ENCODE data around the gene OSBPL10. TPM values are rescaled to one million over a fixed set of nuclear protein-coding genes. Genes with fewer than 3 reads are reported as not detected.

OSBPL10 gene
- total RNA-seq, 2 experiments from 2014 or later: 0.09 to 0.22 TPM

DNA sequence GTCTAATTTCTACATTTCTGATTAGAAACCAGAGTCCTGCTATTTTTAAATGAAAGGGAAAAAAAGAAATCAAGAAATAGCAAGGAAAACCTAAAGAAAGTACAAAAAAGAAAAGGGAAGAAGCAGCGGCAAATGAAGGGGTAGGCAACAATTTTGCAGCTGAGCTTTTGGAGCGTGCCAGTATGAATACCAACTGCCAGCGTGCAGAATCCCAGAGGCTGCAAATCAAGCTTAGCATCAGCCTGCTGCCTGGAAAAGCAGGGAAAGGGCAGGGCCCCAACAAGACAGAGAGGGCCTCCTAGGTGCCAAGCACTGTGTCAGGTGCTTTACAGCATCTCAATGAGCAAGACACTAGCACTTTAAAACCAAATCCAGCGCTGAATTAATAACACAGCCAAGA lies 271.5 kb downstream of the OSBPL10 start:
- Mint-ChIP-seq H3K27me3 (peaks cover 2% of the 10 kb centered on the region), H3K4me1 (peaks cover 3% of the 10 kb centered on the region), H3K4me3 (no peak overlapping the region), H3K9me3 (peaks cover 4% of the 10 kb centered on the region), H3K27ac (no peak overlapping the region), H3K36me3 (peaks cover 1% of the 10 kb centered on the region)
- POLR2A ChIA-PET: no interaction called here
- DNase-seq (no peak), ATAC-seq (ENCODE audit: low read depth) (no peak)

DNA sequence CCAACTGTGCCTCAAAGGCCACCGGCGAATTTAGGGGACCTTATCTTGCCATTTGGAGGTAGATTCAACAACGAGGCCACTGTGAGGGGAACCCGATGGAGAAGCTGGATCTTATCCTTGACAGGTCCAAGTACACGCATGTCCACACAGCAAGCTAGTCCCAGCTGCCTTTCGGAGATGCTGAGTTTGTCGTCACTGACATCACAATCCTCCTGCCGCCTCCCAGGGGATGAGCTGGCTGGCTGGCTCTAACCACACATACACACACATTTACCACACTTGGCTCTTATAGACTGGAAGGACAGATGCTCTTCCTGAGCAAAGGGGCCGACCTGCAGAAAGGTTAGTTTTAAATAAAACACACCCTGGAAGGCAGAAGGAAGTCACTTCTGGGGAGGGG lies 272.1 kb downstream of the OSBPL10 start:
- Mint-ChIP-seq H3K27ac (no peak overlapping the region), H3K9me3 (peaks cover 4% of the 10 kb centered on the region), H3K27me3 (peaks cover 2% of the 10 kb centered on the region), H3K4me1 (peaks cover 3% of the 10 kb centered on the region), H3K36me3 (peaks cover 1% of the 10 kb centered on the region), H3K4me3 (no peak overlapping the region)
- POLR2A ChIA-PET: no interaction called here
- ATAC-seq (ENCODE audit: low read depth): no peak
- DNase-seq: no peak

DNA sequence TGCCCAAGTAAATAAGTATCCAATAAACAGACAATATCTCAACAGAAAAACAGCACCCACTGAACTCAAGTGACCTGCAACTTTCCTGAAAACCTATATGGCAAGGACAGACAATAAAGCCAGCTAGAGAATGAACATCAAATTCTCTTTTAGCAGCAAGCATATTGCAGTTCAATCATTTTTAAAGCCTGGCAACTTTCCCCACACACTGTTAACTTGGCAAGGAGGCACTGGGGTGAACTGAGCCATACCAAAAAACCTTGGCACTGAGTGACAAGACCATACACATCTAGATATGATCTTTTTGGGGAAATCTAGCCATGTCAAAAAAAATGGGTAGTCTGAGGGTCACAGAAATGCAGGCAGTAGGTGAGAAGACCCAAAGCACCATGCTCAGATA lies 273.8 kb downstream of the OSBPL10 start:
- POLR2A ChIA-PET: no interaction called here

DNA sequence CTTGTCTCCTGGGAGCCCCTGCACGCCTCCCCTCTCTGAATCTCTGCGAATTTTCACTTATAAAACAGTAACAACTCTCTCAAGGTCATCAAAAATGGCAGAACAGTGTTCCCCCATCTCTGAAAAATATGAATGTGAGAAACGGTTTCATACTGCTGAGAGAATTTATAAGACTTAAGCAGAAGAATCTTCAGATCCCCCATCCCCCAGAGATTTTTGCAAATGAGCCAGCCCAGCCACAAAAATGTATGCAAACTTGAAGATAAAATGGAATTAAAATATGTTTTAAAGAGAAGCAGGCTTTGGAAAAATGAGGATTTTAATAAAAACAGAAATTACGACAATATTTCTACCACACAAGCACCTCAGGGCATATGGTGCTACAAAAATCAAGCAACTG lies 275.3 kb downstream of the OSBPL10 start:
- Mint-ChIP-seq H3K27me3 (peaks cover 2% of the 10 kb centered on the region), H3K36me3 (no peaks in the 10 kb centered on the region), H3K27ac (no peak overlapping the region), H3K9me3 (no peaks in the 10 kb centered on the region), H3K4me3 (no peak overlapping the region), H3K4me1 (peaks cover 3% of the 10 kb centered on the region)
- ATAC-seq (ENCODE audit: low read depth) (no peak), DNase-seq (no peak)
- POLR2A ChIA-PET: no interaction called here

More for the DNA sequence above, 273.8 kb downstream of the OSBPL10 start:
- H3K4me1 Mint-ChIP-seq: peaks cover 3% of the 10 kb centered on the region
- H3K27me3 Mint-ChIP-seq: no peaks in the 10 kb centered on the region
- H3K27ac Mint-ChIP-seq: no peak overlapping the region
- ATAC-seq (ENCODE audit: low read depth) (no peak), DNase-seq (no peak)
- H3K36me3 Mint-ChIP-seq: no peaks in the 10 kb centered on the region
- H3K9me3 Mint-ChIP-seq: no peaks in the 10 kb centered on the region
- no peak overlapping the region for H3K4me3 Mint-ChIP-seq

DNA sequence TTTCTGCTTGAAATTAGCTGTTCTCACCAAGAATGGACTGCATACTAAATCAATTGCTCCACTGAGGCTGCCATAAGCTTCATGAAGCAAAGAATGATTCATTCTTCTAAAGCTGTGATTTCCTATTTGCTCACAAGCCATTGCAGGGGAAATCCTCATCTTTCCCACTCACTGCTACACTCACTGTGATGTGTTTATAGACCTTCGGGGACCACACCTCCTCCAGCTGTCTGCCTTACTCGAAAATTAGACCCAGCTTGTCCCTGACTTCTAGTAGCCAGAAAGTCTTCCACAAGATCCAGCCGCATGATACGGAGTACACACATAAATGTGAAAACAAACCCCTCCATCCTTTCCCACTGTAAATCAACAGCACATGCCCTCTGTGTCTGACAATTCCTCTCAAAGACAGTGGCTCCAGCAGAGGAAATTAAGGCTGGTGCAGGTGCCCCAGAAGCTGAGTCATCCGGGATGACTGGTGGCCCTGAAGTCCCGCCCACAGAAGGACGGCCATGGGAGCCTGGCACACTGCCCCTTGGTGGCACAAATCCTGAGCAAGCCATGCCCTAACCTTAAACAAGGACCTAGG lies 276.4 kb downstream of the OSBPL10 start:
- H3K27me3 Mint-ChIP-seq: peaks cover 2% of the 10 kb centered on the region
- no peaks in the 10 kb centered on the region for H3K9me3 Mint-ChIP-seq
- peaks cover 3% of the 10 kb centered on the region for H3K4me1 Mint-ChIP-seq
- no peak overlapping the region for H3K4me3 Mint-ChIP-seq
- no peak overlapping the region for H3K27ac Mint-ChIP-seq
- ATAC-seq (ENCODE audit: low read depth) (no peak), DNase-seq (no peak)
- POLR2A ChIA-PET: no interaction called here
- no peaks in the 10 kb centered on the region for H3K36me3 Mint-ChIP-seq

DNA sequence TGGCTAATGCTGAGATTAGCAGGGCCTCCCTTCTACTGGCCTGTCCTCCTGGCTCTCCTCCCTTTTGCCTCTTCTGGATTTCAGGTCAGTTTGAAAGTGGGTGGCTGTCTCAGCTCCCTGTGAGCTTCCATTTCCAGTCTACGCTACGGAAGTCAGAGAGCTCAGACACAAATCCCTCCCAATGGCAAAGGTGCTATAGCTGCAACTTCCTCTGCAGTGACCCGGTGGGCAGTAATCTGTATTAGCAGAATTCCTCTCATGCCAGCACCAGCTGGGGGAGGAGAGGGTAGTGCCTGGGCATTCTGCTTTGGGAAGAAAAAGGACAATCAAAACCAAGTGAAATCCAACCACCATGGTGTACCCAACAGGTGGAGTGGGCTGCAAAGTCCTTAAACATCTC lies 276.9 kb downstream of the OSBPL10 start:
- ATAC-seq (ENCODE audit: low read depth): no peak
- Mint-ChIP-seq H3K4me3 (no peak overlapping the region), H3K36me3 (no peaks in the 10 kb centered on the region), H3K27me3 (peaks cover 2% of the 10 kb centered on the region), H3K9me3 (no peaks in the 10 kb centered on the region), H3K4me1 (peaks cover 3% of the 10 kb centered on the region), H3K27ac (no peak overlapping the region)
- POLR2A ChIA-PET: interaction anchor here (0.6 kb wide), 1 partner anchor 171 kb away, joined by 4 read pairs; no protein-coding TSS in a partner anchor
- no peak for DNase-seq

DNA sequence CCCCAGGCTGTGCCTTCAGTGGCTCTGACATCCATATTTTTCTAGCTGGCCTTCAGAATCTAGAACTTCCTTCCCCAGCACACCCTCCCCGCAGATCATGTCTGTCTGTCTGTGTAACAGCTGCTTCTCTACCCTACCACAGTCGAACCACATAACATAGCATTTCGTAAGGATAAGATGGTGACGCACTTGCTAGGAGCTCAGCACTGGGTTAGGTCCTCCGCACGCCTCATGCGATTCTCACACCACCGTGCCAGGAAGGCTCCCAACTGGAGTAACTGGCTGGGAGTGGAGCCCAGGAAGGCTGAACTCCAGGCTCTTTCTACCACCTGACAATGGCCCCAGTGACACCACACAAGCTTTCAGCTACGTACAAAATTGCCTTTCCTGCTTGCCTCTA lies 279.8 kb downstream of the OSBPL10 start:
- POLR2A ChIA-PET: no interaction called here
- Mint-ChIP-seq H3K27ac (no peak overlapping the region), H3K4me3 (no peak overlapping the region), H3K4me1 (peaks cover 3% of the 10 kb centered on the region), H3K9me3 (peaks cover 2% of the 10 kb centered on the region), H3K36me3 (peaks cover 3% of the 10 kb centered on the region), H3K27me3 (peaks cover 2% of the 10 kb centered on the region)
- DNase-seq (no peak), ATAC-seq (ENCODE audit: low read depth) (no peak)

DNA sequence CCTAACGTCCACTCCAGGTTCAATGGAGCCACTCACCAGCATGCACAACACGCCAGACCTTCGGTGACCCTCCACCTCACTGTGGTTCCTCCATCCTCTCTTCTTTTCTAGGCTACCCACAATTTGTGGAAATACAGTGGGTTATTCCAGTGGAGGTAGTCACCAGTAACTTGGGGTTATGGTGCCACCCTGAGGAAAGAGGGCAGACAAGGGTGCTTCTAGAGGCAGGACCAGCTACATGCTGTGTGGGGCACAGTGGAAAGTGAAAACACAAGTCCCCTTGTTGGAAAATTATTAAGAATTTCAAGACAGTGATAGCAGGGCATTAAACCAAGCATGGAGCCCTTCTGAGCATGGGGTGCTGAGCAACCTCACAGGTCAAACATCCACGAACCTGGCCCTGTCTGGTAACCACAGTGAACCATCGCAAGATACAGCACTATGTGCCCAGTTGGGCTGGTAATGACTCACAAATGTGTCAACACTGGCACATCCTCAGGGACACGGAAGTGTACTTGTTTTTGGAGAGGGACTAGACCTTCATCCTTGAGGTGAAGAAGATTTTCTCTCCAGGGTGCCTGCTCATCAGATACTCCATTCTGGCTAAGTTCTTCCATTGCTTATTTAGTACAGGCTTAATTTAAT lies 281.6 kb downstream of the OSBPL10 start:
- Mint-ChIP-seq H3K4me1 (no peaks in the 10 kb centered on the region), H3K27me3 (peaks cover 2% of the 10 kb centered on the region), H3K9me3 (peaks cover 2% of the 10 kb centered on the region), H3K27ac (no peak overlapping the region), H3K36me3 (peaks cover 3% of the 10 kb centered on the region), H3K4me3 (no peak overlapping the region)
- ATAC-seq (ENCODE audit: low read depth) (no peak), DNase-seq (no peak)
- POLR2A ChIA-PET: no interaction called here

DNA sequence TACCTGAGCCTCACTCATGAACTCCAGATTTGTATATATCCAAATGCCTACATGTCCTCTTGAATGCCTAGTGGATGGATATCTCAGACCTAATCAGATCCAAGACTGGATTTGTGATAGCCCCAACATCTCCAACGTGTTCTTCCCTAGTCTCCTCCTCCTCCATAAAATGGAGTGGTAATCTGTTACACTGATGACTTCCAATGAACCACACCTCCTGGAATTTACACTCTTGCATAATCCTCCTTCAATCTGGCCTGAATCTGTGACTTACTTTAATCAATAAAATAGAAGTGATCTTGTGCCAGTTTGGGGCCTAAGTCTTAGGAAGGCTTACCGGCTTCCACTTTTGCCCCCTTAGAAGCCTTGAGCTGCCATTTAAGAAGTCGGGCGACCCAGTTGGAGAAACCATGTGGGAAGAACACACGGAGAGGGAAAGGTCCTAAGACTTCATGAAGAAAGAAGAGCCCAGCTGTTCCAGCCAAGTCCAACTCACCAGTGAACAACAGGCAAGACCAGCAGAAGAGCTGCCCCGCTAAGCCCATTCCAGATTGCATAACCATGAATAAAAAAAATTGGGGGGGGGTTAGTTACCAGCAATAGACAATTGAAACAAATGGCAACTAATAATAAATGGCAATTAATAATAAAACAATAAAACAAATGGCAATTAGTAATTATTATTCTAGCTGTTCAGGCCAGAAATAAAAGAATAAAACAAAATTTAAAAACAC lies 284.1 kb downstream of the OSBPL10 start:
- Mint-ChIP-seq H3K9me3 (peaks cover 2% of the 10 kb centered on the region), H3K4me3 (no peak overlapping the region), H3K27ac (no peak overlapping the region), H3K4me1 (no peaks in the 10 kb centered on the region), H3K36me3 (peaks cover 3% of the 10 kb centered on the region), H3K27me3 (peaks cover 1% of the 10 kb centered on the region)
- DNase-seq (no peak), ATAC-seq (ENCODE audit: low read depth) (no peak)
- POLR2A ChIA-PET: no interaction called here

DNA sequence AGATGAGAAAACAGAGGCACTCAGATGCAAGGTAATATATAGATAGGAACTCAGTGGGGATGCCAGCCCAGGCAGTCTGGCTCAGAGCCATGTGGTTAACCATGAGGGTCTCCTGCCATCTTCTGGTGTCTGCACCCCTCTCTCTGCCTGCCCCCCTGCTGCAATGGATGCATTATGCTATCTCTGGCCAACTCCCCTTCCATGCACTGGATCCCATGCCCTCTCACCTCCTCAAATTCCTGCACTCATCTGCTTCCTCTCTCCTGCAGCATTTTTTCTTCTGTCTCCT lies 285.1 kb downstream of the OSBPL10 start:
- Mint-ChIP-seq H3K27me3 (no peaks in the 10 kb centered on the region), H3K4me1 (no peaks in the 10 kb centered on the region), H3K36me3 (peaks cover 3% of the 10 kb centered on the region), H3K4me3 (no peak overlapping the region), H3K27ac (no peak overlapping the region), H3K9me3 (peaks cover 2% of the 10 kb centered on the region)
- DNase-seq (no peak), ATAC-seq (ENCODE audit: low read depth) (no peak)
- POLR2A ChIA-PET: no interaction called here

DNA sequence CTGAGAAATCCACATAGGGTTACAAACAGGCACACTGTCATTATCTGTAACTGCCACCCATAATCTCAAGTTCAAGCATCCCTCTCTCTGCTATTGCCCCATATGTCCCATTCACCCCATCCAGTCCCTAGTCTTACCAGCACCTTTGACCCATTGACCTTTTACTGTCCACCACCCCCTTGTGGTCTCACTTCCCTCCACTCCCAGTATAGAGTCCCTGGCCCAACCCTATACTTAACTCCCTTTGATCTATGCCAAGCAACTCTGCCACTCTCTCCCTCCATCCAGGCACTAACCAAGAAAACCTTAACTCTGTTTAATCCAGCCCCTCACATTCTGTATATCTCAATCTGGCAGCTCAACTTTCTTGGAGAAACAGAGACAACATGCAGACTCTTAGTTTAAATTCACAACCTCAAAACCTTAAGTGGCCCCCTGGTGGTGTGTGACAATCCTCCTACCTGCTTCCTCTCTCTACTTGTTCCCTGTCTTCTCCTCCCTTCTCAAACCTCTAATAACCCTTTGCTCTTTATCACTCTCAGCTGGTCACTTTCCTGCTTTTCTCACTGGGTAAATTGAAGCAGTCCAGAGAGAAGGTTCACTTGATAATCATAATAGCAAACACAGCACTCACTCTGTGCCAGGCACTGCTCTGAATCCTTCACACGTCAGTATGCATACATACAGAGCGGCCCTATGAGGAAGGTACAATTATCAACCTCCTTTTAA lies 285.6 kb downstream of the OSBPL10 start:
- ATAC-seq (ENCODE audit: low read depth): no peak
- Mint-ChIP-seq H3K27ac (no peak overlapping the region), H3K36me3 (peaks cover 3% of the 10 kb centered on the region), H3K27me3 (no peaks in the 10 kb centered on the region), H3K4me1 (no peaks in the 10 kb centered on the region), H3K4me3 (no peak overlapping the region), H3K9me3 (peaks cover 2% of the 10 kb centered on the region)
- POLR2A ChIA-PET: no interaction called here
- no peak for DNase-seq

DNA sequence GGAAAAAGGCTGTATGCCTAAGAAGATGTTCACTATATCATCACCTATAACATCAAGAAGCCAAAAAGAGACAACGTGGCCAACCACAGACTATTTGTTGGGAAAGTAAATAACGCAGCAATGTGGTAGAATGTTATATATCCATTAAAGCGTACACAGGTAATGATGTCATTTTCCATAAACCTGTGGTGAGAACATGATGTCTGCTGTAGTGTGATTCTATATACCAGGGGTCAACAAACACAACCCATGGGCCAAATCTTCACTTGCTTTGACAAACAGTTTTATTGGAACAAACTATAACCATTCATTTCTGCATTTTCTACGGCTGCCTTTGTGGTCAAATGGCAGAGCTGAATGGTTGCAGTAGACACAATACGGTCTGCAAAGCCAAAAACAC lies 287.7 kb downstream of the OSBPL10 start:
- peaks cover 8% of the 10 kb centered on the region for H3K9me3 Mint-ChIP-seq
- ATAC-seq (ENCODE audit: low read depth) (no peak), DNase-seq (no peak)
- POLR2A ChIA-PET: no interaction called here
- H3K36me3 Mint-ChIP-seq: peaks cover 6% of the 10 kb centered on the region
- H3K27ac Mint-ChIP-seq: no peak overlapping the region
- H3K4me3 Mint-ChIP-seq: no peak overlapping the region
- H3K27me3 Mint-ChIP-seq: no peaks in the 10 kb centered on the region
- no peaks in the 10 kb centered on the region for H3K4me1 Mint-ChIP-seq

DNA sequence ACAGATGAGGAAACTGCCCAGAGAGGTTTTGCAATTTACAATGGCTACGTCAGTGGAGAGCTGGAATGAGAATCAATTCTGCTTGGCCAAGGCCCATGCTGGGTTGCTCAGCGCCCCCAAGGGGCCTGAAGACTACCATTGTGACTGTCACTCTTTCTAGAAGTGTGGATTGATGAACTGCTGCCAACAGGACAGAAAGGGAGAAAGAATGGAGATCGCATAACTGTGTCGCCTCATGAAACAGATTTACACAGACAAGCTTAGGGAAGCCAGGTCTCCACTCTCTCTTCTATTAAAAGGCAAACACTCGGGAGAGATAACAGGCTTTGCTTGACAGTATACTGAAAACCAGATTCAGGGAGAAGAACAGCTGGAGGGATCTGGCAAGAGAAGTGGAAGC lies 288.3 kb downstream of the OSBPL10 start:
- Mint-ChIP-seq H3K27me3 (no peaks in the 10 kb centered on the region), H3K9me3 (peaks cover 10% of the 10 kb centered on the region), H3K4me3 (no peak overlapping the region), H3K36me3 (peaks cover 5% of the 10 kb centered on the region), H3K4me1 (no peaks in the 10 kb centered on the region), H3K27ac (no peak overlapping the region)
- no peak for DNase-seq
- ATAC-seq (ENCODE audit: low read depth): no peak
- POLR2A ChIA-PET: no interaction called here

DNA sequence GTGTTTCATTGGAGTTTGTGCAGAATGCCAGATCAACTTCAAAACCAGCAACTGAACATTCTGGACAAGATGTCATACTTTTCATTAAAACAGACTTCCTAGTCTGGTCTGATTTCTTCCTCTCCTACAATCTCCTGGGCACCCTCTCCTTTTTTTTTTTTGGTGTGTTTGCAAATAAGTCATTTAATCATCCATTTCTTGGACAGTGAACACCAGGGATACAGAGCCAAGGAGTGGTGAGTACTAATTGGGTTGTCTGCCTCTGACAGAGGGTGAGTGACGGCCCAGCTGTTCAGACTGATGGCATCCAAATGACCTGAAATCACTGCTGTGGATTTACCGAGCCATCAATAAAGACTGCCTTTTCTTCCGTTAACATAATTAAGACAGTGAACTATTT lies 290.3 kb downstream of the OSBPL10 start:
- Mint-ChIP-seq H3K9me3 (peaks cover 10% of the 10 kb centered on the region), H3K36me3 (peaks cover 5% of the 10 kb centered on the region), H3K4me3 (no peak overlapping the region), H3K27me3 (no peaks in the 10 kb centered on the region), H3K4me1 (no peaks in the 10 kb centered on the region), H3K27ac (no peak overlapping the region)
- DNase-seq (no peak), ATAC-seq (ENCODE audit: low read depth) (no peak)
- POLR2A ChIA-PET: no interaction called here
